Esophagus muscularis mucosa (tissue), 4 donors: Measurements from ENCODE around the gene COG3.

Experiments
- CTCF ChIP-seq, 3 experiments: fragments of 200-600 bp in 2 of 3; fragments of 450-650 bp in 1 of 3; sonication (generic) in 2 of 3; IDR thresholded peaks; one replicate each; pipeline ENCODE4 v1.5.1; 2017 to 2019; ENCODE audit warnings: antibody characterized with exemption in 3 of 3, mild to moderate bottlenecking in 2 of 3, moderate library complexity in 1 of 3
- EP300 ChIP-seq: sonication (generic); formaldehyde crosslinking; IDR thresholded peaks from one replicate; pipeline ENCODE4 v1.6.1; 2017; ENCODE audit warnings: antibody characterized with exemption
- POLR2A ChIP-seq: fragments of 450-650 bp; IDR thresholded peaks from one replicate; pipeline ENCODE4 v1.6.1; 2017; ENCODE audit warnings: antibody characterized with exemption, moderate library complexity, mild to moderate bottlenecking, low read depth

- TF ChIP-seq POLR2A: no peak
- TF ChIP-seq CTCF (IDR thresholded peaks at IDR 0.05): no peak
- TF ChIP-seq EP300: no peak
Measured at GRCh38 chr13:45487604-45488003, 22.9 kb downstream of the COG3 start.
